ENCODE data around the gene KCNG2. TPM values are rescaled to one million over a fixed set of nuclear protein-coding genes. Genes with fewer than 3 reads are reported as not detected.
A peak's percentile ranks its signal among the peaks of the same experiment; 100 is the strongest.

The KCNG2 gene
- total and polyA plus RNA-seq, 2 experiments from 2014 or later: 0.13 to 0.52 TPM

- TF ChIP-seq, protein P1, sequence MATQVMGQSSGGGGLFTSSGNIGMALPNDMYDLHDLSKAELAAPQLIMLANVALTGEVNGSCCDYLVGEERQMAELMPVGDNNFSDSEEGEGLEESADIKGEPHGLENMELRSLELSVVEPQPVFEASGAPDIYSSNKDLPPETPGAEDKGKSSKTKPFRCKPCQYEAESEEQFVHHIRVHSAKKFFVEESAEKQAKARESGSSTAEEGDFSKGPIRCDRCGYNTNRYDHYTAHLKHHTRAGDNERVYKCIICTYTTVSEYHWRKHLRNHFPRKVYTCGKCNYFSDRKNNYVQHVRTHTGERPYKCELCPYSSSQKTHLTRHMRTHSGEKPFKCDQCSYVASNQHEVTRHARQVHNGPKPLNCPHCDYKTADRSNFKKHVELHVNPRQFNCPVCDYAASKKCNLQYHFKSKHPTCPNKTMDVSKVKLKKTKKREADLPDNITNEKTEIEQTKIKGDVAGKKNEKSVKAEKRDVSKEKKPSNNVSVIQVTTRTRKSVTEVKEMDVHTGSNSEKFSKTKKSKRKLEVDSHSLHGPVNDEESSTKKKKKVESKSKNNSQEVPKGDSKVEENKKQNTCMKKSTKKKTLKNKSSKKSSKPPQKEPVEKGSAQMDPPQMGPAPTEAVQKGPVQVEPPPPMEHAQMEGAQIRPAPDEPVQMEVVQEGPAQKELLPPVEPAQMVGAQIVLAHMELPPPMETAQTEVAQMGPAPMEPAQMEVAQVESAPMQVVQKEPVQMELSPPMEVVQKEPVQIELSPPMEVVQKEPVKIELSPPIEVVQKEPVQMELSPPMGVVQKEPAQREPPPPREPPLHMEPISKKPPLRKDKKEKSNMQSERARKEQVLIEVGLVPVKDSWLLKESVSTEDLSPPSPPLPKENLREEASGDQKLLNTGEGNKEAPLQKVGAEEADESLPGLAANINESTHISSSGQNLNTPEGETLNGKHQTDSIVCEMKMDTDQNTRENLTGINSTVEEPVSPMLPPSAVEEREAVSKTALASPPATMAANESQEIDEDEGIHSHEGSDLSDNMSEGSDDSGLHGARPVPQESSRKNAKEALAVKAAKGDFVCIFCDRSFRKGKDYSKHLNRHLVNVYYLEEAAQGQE (IDR thresholded peaks at IDR 0.05; ENCODE audit: unreplicated experiment): no peak
- TF ChIP-seq CREB1 (CRISPR knock-in tag; IDR thresholded peaks at IDR 0.05; ENCODE audit: low read depth) (no peak), EZH2 (IDR thresholded peaks at IDR 0.05; ENCODE audit: low read depth, unreplicated experiment) (no peak), STAT1 (IDR thresholded peaks at IDR 0.05; ENCODE audit: unreplicated experiment) (no peak), JUNB (IDR thresholded peaks at IDR 0.05; ENCODE audit: unreplicated experiment) (no peak)
Observed at GRCh38 chr18:79944746-79945117, 147.0 kb downstream of the KCNG2 start (continued).

- peaks cover 17% of the 10 kb centered on the region for H3K27me3 Mint-ChIP-seq (ENCODE audit: insufficient read depth, low read depth, poor library complexity)
- TF ChIP-seq ETS1 (IDR thresholded peaks at IDR 0.05) (no peak), ZNF462 (CRISPR knock-in tag; IDR thresholded peaks at IDR 0.05) (no peak), NANOG (IDR thresholded peaks at IDR 0.05; ENCODE audit: borderline replicate concordance) (no peak)
- H3F3A ChIP-seq (replicated peaks; ENCODE audit: low read depth): no peaks in the 10 kb centered on the region
- no peak overlapping the region for H3K27ac Mint-ChIP-seq
- H3K9me2 ChIP-seq (ENCODE audit: insufficient read depth): no peaks in the 10 kb centered on the region
- H3K79me2 ChIP-seq (replicated peaks; ENCODE audit: insufficient read depth): no peaks in the 10 kb centered on the region
- no peaks in the 10 kb centered on the region for H3K36me3 ChIP-seq (ENCODE audit: insufficient read depth)
- no peak overlapping the region for H3K4me3 ChIP-seq
- ATAC-seq (peak; percentile 31; the same call in 2 of the 3 replicates), DNase-seq (ENCODE audit: low spot score) (no peak)
- peaks cover 17% of the 10 kb centered on the region for H3K4me1 Mint-ChIP-seq
- H3K27me3 ChIP-seq (ENCODE audit: insufficient read depth): peaks cover 13% of the 10 kb centered on the region
- H3K9me3 Mint-ChIP-seq: no peaks in the 10 kb centered on the region; the same call in 2 of the 3 replicates
- no peak overlapping the region for H3K4me3 Mint-ChIP-seq
- no peak overlapping the region for H2AFZ ChIP-seq
- no peak overlapping the region for H3K27ac ChIP-seq (ENCODE audit: low read depth)
- H3K4me1 ChIP-seq (ENCODE audit: insufficient read depth): no peaks in the 10 kb centered on the region
- no peak overlapping the region for H3K4me2 ChIP-seq
- peaks cover 10% of the 10 kb centered on the region; the same call in 1 of the 2 replicates for H4K20me1 ChIP-seq (replicated peaks; ENCODE audit: insufficient read depth)
- no peaks in the 10 kb centered on the region; the same call in 2 of the 3 replicates for H3K36me3 Mint-ChIP-seq (ENCODE audit: low read depth)
Observed at GRCh38 chr18:79945118-79946042, 147.6 kb downstream of the KCNG2 start.

Data from GM23338 (cell line).